IMR-90 (cell line): ENCODE measurements around the gene MACROD1. TPM values are rescaled to one million over a fixed set of nuclear protein-coding genes. Genes with fewer than 3 reads are reported as not detected.
A peak's percentile ranks its signal among the peaks of the same experiment; 100 is the strongest.

Experiments used
- ATAC-seq: fragments of 200-7000 bp; cut with Tn5 transposase; 2 replicates; pipeline ENCODE4 v1.9.1; 2020; ENCODE audit warnings: low read depth, mild to moderate bottlenecking, moderate library complexity
- BruUV-seq: library from RNA; stranded (reverse); fragments of 400-500 nt; replicated peaks from 2 replicates; lab custom pipeline; 2021; lab: Mats Ljungman, UMichigan
- CTCF ChIA-PET: fragments of 300-600 bp; formaldehyde crosslinking; extraction: SDS; loops from one replicate; lab custom pipeline; 2021; ENCODE audit warnings: antibody characterized with exemption; lab: Yijun Ruan, JAX
- POLR2A ChIA-PET: fragments of 300-600 bp; sonication (Branson Sonifier 250); formaldehyde crosslinking; loops from one replicate; lab custom pipeline; 2022; ENCODE audit warnings: antibody characterized with exemption; ENCODE audit not compliant: unreplicated experiment; lab: Charles Lee
- DNase-seq: peaks from one replicate; pipeline ENCODE4 v3.0.0; 2013
- H2AFZ ChIP-seq: replicated peaks from 2 replicates; pipeline ENCODE3; 2013; ENCODE audit warnings: low read length, mild to moderate bottlenecking; ENCODE audit not compliant: poor library complexity
- H2AK5ac ChIP-seq: 2 replicates; pipeline ENCODE4 v1.6.1; 2013; ENCODE audit warnings: low read depth, low read length, inconsistent platforms
- H2AK9ac ChIP-seq: replicated peaks from 2 replicates; pipeline ENCODE3; 2013; ENCODE audit warnings: mild to moderate bottlenecking, low read depth, low read length, moderate library complexity; ENCODE audit not compliant: poor library complexity
- H2BK120ac ChIP-seq: 2 replicates; pipeline ENCODE4 v1.6.1; 2013; ENCODE audit warnings: low read depth, low read length, inconsistent platforms
- H2BK15ac ChIP-seq: 3 replicates; pipeline ENCODE4 v1.6.1; 2013; ENCODE audit warnings: low read depth, low read length, inconsistent platforms
- H2BK20ac ChIP-seq: 2 replicates; pipeline ENCODE4 v1.6.1; 2013; ENCODE audit warnings: low read depth, mild to moderate bottlenecking, inconsistent platforms, low read length, moderate library complexity
- H2BK5ac ChIP-seq: 2 replicates; pipeline ENCODE4 v1.6.1; 2013; ENCODE audit warnings: mild to moderate bottlenecking, low read depth, low read length, inconsistent platforms; ENCODE audit not compliant: poor library complexity, severe bottlenecking
- H3K14ac ChIP-seq: replicated peaks from 2 replicates; pipeline ENCODE4 v1.6.1; 2013; ENCODE audit warnings: low read depth, low read length, inconsistent platforms
- H3K18ac ChIP-seq: 2 replicates; pipeline ENCODE4 v1.6.1; 2013; ENCODE audit warnings: low read depth, low read length, control low read depth
- H3K23ac ChIP-seq: 2 replicates; pipeline ENCODE4 v1.6.1; 2013; ENCODE audit warnings: low read depth, low read length, inconsistent platforms
- H3K27ac ChIP-seq: 2 replicates; pipeline ENCODE4 v1.5.1; 2013; ENCODE audit warnings: mild to moderate bottlenecking, control low read depth, low read length; ENCODE audit not compliant: insufficient read depth
- H3K27me3 ChIP-seq: 2 replicates; pipeline ENCODE4 v1.6.1; 2013; ENCODE audit warnings: low read length; ENCODE audit not compliant: control insufficient read depth, insufficient read depth
- H3K36me3 ChIP-seq: 2 replicates; pipeline ENCODE4 v1.6.1; 2013; ENCODE audit warnings: low read length, mixed read lengths; ENCODE audit not compliant: control insufficient read depth, insufficient read depth
- H3K4ac ChIP-seq: 2 replicates; pipeline ENCODE4 v1.6.1; 2013; ENCODE audit warnings: low read depth, low read length, inconsistent platforms
- H3K4me1 ChIP-seq: 2 replicates; pipeline ENCODE4 v1.6.1; 2013; ENCODE audit warnings: low read length, mixed read lengths; ENCODE audit not compliant: control insufficient read depth, insufficient read depth
- H3K4me2 ChIP-seq: 2 replicates; pipeline ENCODE4 v1.6.1; 2013; ENCODE audit warnings: low read depth, mild to moderate bottlenecking, control low read depth, low read length, moderate library complexity
- H3K4me3 ChIP-seq: 2 replicates; pipeline ENCODE4 v1.5.1; 2013; ENCODE audit warnings: low read depth, mild to moderate bottlenecking, control low read depth, low read length, moderate library complexity; ENCODE audit not compliant: insufficient read depth
- H3K56ac ChIP-seq: 2 replicates; pipeline ENCODE4 v1.6.1; 2013; ENCODE audit warnings: low read length, inconsistent platforms; ENCODE audit not compliant: insufficient read depth; ENCODE audit errors: extremely low read depth
- H3K79me1 ChIP-seq, 2 experiments: 2 replicates each; pipeline ENCODE4 v1.6.1; 2013; ENCODE audit warnings: low read length in 2 of 2, inconsistent platforms in 1 of 2, low read depth in 1 of 2
- H3K9ac ChIP-seq: 2 replicates; pipeline ENCODE4 v1.6.1; 2013; ENCODE audit warnings: low read depth, low read length, control low read depth
- H3K9me1 ChIP-seq: 2 replicates; pipeline ENCODE4 v1.6.1; 2013; ENCODE audit warnings: low read length, inconsistent platforms; ENCODE audit not compliant: insufficient read depth
- H3K9me3 ChIP-seq: 2 replicates; pipeline ENCODE4 v1.6.1; 2013; ENCODE audit warnings: low read length; ENCODE audit not compliant: control insufficient read depth, insufficient read depth
- H4K20me1 ChIP-seq: 2 replicates; pipeline ENCODE4 v1.6.1; 2013; ENCODE audit warnings: low read length, inconsistent platforms; ENCODE audit not compliant: insufficient read depth
- H4K5ac ChIP-seq: 2 replicates; pipeline ENCODE4 v1.6.1; 2013; ENCODE audit warnings: mild to moderate bottlenecking, low read depth, low read length, control low read depth
- H4K8ac ChIP-seq, 2 experiments: 2 replicates each; pipeline ENCODE4 v1.6.1; 2013; ENCODE audit warnings: low read depth in 2 of 2, low read length in 2 of 2, control low read depth in 1 of 2, inconsistent platforms in 1 of 2
- H4K91ac ChIP-seq: 2 replicates; pipeline ENCODE4 v1.6.1; 2013; ENCODE audit warnings: low read depth, low read length, inconsistent platforms; ENCODE audit not compliant: insufficient read depth
- BHLHE40 ChIP-seq: fragments of 150-350 bp; IDR thresholded peaks from 2 replicates; pipeline ENCODE4 v1.6.1; 2016; ENCODE audit warnings: mild to moderate bottlenecking, low read depth, low read length
- CEBPB ChIP-seq: IDR thresholded peaks from 2 replicates; pipeline ENCODE4 v1.6.1; 2012; ENCODE audit warnings: low read depth, low read length, improper control_type of control experiment
- CHD1 ChIP-seq: IDR thresholded peaks from 2 replicates; pipeline ENCODE4 v1.6.1; 2012; ENCODE audit warnings: low read depth, low read length, improper control_type of control experiment
- FOS ChIP-seq: fragments of 150-350 bp; IDR thresholded peaks from 2 replicates; pipeline ENCODE4 v1.6.1; 2016; ENCODE audit warnings: low read depth, low read length
- MAFK ChIP-seq: IDR thresholded peaks from 2 replicates; pipeline ENCODE4 v1.6.1; 2012; ENCODE audit warnings: low read depth, low read length, improper control_type of control experiment
- MAZ ChIP-seq: IDR thresholded peaks from 2 replicates; pipeline ENCODE4 v1.6.1; 2012; ENCODE audit warnings: low read depth, mild to moderate bottlenecking, low read length, improper control_type of control experiment, moderate library complexity, borderline replicate concordance
- MXI1 ChIP-seq: IDR thresholded peaks from 2 replicates; pipeline ENCODE4 v1.6.1; 2012; ENCODE audit warnings: low read depth, mild to moderate bottlenecking, low read length, moderate library complexity, borderline replicate concordance
- NFE2L2 ChIP-seq: fragments of 150-350 bp; IDR thresholded peaks from 2 replicates; pipeline ENCODE4 v1.6.1; 2016; ENCODE audit warnings: low read depth, mild to moderate bottlenecking, low read length
- POLR2A ChIP-seq: IDR thresholded peaks from 2 replicates; pipeline ENCODE4 v1.6.1; 2012; ENCODE audit warnings: mild to moderate bottlenecking, low read depth, low read length
- RAD21 ChIP-seq: IDR thresholded peaks from 2 replicates; pipeline ENCODE4 v1.6.1; 2012; ENCODE audit warnings: low read length, improper control_type of control experiment
- RCOR1 ChIP-seq: IDR thresholded peaks from 2 replicates; pipeline ENCODE4 v1.6.1; 2012; ENCODE audit warnings: mild to moderate bottlenecking, low read length, improper control_type of control experiment; ENCODE audit not compliant: insufficient replicate concordance
- RFX5 ChIP-seq: IDR thresholded peaks from 2 replicates; pipeline ENCODE4 v1.8.0; 2012; ENCODE audit warnings: low read depth, mild to moderate bottlenecking, low read length, moderate library complexity
- SMC3 ChIP-seq: fragments of 150-350 bp; IDR thresholded peaks from 2 replicates; pipeline ENCODE4 v1.6.1; 2016; ENCODE audit warnings: low read depth, mild to moderate bottlenecking, antibody characterized with exemption, low read length, moderate library complexity
- USF2 ChIP-seq: fragments of 150-350 bp; IDR thresholded peaks from 2 replicates; pipeline ENCODE4 v1.6.1; 2017; ENCODE audit warnings: mild to moderate bottlenecking, antibody characterized with exemption, low read length, low read depth
- WGBS, 2 experiments: methylation state at CpG; one replicate each; pipeline versions ENCODE4 v1.1.5 to v1.1.7; 2013; ENCODE audit warnings: missing lambda C conversion rate in 2 of 2; ENCODE audit not compliant: insufficient read length in 1 of 2; ENCODE audit errors: extremely low coverage in 2 of 2; 5-methylcytosine and 5-hydroxymethylcytosine counted together
- dilution Hi-C: fragments of 300-500 bp; cut with HindIII; formaldehyde crosslinking; loops from one replicate; pipeline ENCODE4 v1.14.3; 2018; ENCODE audit warnings: low sequenced_read_pairs; ENCODE audit not compliant: unreplicated experiment
- in situ Hi-C: fragments of 300-500 bp; cut with MboI; formaldehyde crosslinking; loops from 3 replicates; pipeline ENCODE4 v1.14.3; 2019; ENCODE audit warnings: low sequenced_read_pairs, inconsistent platforms, mixed read lengths
- intact Hi-C: fragments of 100-400 bp; cut with micrococcal nuclease; formaldehyde crosslinking; loops from 2 replicates; pipeline ENCODE4 v1.10.0; 2022
- polyA plus RNA-seq, 3 experiments: library from polyadenylated mRNA; depleted of rRNA; stranded (reverse); fragments of >200 nt; gene quantifications; 2 replicates each; pipeline ENCODE4 v1.2.3, GENCODE V29; 2012; ENCODE audit warnings: low replicate concordance in 1 of 3
- total RNA-seq: library from RNA; depleted of rRNA; stranded (reverse); fragments of >200 nt; gene quantifications from 2 replicates; pipeline ENCODE4 v1.2.3, GENCODE V29; 2012
- TF ChIP-seq, protein P1 (sequence below): fragments of 150-350 bp; IDR thresholded peaks from 2 replicates; pipeline ENCODE4 v1.6.1; 2016; ENCODE audit warnings: low read depth, mild to moderate bottlenecking, low read length, moderate library complexity, borderline replicate concordance
- TF ChIP-seq, protein P2 (sequence below): conservative IDR thresholded peaks from 2 replicates; pipeline ENCODE4 v1.5.1; 2012; ENCODE audit warnings: mild to moderate bottlenecking, low read depth, low read length, improper control_type of control experiment

The MACROD1 gene
- total and polyA plus RNA-seq, 2 of the 4 experiments (the other 2 are of a cell fraction), result 2.5 to 9.3 TPM

DNA sequence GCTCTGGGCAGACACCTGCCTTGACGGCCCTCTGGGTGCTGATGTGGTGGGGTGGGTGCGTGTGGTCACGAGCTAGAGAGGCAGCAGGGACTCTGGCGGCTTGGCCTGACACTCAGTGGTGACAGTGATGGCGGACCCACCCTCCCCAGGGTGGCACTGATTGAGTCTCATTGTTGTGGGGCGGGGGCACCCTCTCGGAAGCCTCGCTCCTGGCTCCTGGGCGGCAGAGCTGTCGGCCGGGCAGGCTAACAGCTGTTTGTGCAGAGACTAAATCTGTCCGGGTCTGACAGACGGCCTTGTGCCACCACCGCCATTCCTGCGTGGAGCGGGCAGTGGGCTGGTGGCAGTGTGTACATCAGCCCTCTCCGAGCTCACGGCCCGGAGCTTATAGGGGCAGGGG, 114.6 kb downstream of the MACROD1 start:
- H3K36me3 ChIP-seq, result no peaks in the 10 kb centered on the region
- no peak overlapping the region for H3K9ac ChIP-seq
- H2AK5ac ChIP-seq, result no peak overlapping the region
- H3K14ac ChIP-seq, result no peak overlapping the region
- H3K56ac ChIP-seq, result no peak overlapping the region
- H3K4me1 ChIP-seq, result peaks cover 2% of the 10 kb centered on the region; the same call in 1 of the 2 replicates
- no peak for TF ChIP-seq CHD1
- TF ChIP-seq, protein P1, sequence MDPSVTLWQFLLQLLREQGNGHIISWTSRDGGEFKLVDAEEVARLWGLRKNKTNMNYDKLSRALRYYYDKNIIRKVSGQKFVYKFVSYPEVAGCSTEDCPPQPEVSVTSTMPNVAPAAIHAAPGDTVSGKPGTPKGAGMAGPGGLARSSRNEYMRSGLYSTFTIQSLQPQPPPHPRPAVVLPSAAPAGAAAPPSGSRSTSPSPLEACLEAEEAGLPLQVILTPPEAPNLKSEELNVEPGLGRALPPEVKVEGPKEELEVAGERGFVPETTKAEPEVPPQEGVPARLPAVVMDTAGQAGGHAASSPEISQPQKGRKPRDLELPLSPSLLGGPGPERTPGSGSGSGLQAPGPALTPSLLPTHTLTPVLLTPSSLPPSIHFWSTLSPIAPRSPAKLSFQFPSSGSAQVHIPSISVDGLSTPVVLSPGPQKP, result no peak
- no peak for TF ChIP-seq MAZ
- no peak for TF ChIP-seq CEBPB
- no peak for TF ChIP-seq RFX5
- TF ChIP-seq RCOR1, result no peak
- TF ChIP-seq FOS, result no peak
- no peak for TF ChIP-seq SMC3
- TF ChIP-seq RAD21, result no peak
- TF ChIP-seq BHLHE40, result no peak
- TF ChIP-seq POLR2A, result no peak
- no peak for TF ChIP-seq USF2
- no peak for TF ChIP-seq MXI1
- TF ChIP-seq, protein P2, sequence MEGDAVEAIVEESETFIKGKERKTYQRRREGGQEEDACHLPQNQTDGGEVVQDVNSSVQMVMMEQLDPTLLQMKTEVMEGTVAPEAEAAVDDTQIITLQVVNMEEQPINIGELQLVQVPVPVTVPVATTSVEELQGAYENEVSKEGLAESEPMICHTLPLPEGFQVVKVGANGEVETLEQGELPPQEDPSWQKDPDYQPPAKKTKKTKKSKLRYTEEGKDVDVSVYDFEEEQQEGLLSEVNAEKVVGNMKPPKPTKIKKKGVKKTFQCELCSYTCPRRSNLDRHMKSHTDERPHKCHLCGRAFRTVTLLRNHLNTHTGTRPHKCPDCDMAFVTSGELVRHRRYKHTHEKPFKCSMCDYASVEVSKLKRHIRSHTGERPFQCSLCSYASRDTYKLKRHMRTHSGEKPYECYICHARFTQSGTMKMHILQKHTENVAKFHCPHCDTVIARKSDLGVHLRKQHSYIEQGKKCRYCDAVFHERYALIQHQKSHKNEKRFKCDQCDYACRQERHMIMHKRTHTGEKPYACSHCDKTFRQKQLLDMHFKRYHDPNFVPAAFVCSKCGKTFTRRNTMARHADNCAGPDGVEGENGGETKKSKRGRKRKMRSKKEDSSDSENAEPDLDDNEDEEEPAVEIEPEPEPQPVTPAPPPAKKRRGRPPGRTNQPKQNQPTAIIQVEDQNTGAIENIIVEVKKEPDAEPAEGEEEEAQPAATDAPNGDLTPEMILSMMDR, result no peak
- no peak for TF ChIP-seq NFE2L2
- TF ChIP-seq MAFK, result no peak
- no peak for DNase-seq
- H3K4me2 ChIP-seq, result no peak overlapping the region
- H2AFZ ChIP-seq, result no peak overlapping the region
- no peak overlapping the region for H3K23ac ChIP-seq
- H3K18ac ChIP-seq, result no peak overlapping the region
- no peak overlapping the region for H3K4ac ChIP-seq
- ATAC-seq, result no peak
- dilution Hi-C loops (no loop called here), in situ Hi-C loops (no loop called here), intact Hi-C loops (no loop called here)
- H4K5ac ChIP-seq, result no peak overlapping the region
- no peaks in the 10 kb centered on the region for H3K9me3 ChIP-seq
- H2BK5ac ChIP-seq, result no peak overlapping the region
- H3K27me3 ChIP-seq, result no peaks in the 10 kb centered on the region; the same call in 1 of the 2 replicates
- no peak overlapping the region for H2BK120ac ChIP-seq
- H3K79me1 ChIP-seq, result no peaks in the 10 kb centered on the region
- CTCF ChIA-PET, result no interaction called here
- no peak overlapping the region for H3K27ac ChIP-seq
- BruUV-seq, result no TSS peak
- no peak overlapping the region for H2BK20ac ChIP-seq
- H3K4me3 ChIP-seq, result no peak overlapping the region
- peak overlapping the region; percentile 72 for H2AK9ac ChIP-seq
- no peaks in the 10 kb centered on the region for H3K9me1 ChIP-seq
- H4K91ac ChIP-seq, result no peak overlapping the region
- no peak overlapping the region for H4K8ac ChIP-seq
- POLR2A ChIA-PET, result no interaction called here
- 94% methylated on average over 13 of the region's 19 CpGs; no CpG with 5 or more reads in 1 of the 2 experiments for WGBS, 2 experiments
- H2BK15ac ChIP-seq, result no peak overlapping the region
- H4K20me1 ChIP-seq, result 0 out of 2 replicates have a peak, but pooled peaks cover 6% of the 10 kb centered on the region
